Stimulated activated CD8-positive, alpha-beta memory T cell treated with anti-CD3 and anti-CD28 coated beads, Interleukin-12 subunit alpha, Interleukin-12 subunit beta, amount 100 ng/mL, for 24 hours (primary cell): ENCODE results near the gene GPR146.
A peak's percentile ranks its signal among the peaks of the same experiment; 100 is the strongest.

Experiments used
- DNase-seq: peaks from one replicate; pipeline ENCODE4 v3.0.0-alpha.2; 2020; ENCODE audit errors: extremely low read depth

Gene GPR146

DNA sequence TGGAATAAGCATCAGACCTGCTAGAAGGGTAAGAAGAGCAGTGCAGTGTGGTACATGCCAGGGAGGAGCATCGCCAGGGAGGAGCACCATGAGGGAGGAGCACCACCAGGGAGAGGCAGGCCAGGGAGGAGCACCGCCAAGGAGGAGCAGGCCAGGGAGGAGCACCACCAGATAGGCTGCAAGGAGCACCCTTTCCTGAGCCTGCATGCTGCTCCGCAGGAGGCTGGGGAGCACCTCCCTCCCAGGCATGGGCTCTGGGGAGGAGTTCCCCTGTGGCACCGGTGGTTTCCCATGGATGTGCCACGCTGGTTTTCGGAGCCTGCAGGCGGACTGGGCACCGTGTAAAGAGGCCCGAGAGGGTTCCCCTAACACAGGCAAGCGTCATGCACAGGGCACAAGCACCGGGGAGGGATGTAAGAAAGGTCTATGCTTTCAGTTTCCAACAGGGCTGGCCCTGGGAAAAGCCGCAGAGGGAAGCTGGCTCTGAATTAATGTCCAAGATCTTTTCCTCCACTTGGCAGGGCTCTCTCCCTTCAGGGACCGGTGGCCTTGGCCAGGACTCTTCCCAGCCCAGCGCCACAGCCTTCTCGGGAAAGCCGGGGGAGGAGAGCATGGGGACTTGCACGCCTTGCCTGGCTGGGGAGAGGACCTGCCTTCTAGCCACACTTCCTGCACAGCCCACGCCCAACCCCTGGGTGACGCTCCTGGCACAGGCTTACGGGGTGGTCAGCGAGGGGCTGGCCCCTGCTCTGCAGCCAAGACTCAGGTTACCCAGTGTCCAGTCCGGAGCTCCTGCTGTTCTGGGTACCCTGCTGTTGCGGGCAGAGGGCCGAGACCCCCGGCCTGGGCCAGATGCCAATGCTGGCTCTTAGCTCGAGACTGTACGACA lies 32.1 kb downstream of the GPR146 start:
- no peak for DNase-seq

GRCh38 chr7:1078519-1078918 lies 34.2 kb downstream of the GPR146 start:
- no peak for DNase-seq

DNA sequence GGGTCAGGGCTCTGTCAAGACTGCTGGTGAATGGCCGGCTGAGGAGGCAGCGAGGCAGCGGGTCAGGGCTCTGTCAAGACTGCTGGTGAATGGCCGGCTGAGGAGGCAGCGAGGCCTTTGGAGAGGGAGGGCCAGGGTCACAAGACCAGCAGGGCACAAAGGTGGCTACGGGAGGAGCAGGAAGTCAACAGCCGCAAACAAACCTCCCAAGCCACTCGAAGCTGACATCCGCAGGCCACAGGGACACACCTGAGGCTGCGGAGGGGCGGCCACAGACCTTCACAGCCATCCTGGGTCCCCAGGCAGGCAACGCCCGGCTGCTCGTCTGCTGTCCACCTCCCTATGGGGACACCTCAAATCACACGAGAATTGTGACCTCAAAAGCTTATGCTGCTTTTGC lies 34.6 kb downstream of the GPR146 start:
- no peak for DNase-seq

- no peak for DNase-seq
Observed at GRCh38 chr7:1079546-1079945, 35.2 kb downstream of the GPR146 start.

- DNase-seq: no peak
Observed at GRCh38 chr7:1080252-1080920, 36.0 kb downstream of the GPR146 start.

- no peak for DNase-seq
Observed at GRCh38 chr7:1080921-1081255, 36.5 kb downstream of the GPR146 start.

- DNase-seq: no peak
Observed at GRCh38 chr7:1081336-1081735, 37.0 kb downstream of the GPR146 start.

DNA sequence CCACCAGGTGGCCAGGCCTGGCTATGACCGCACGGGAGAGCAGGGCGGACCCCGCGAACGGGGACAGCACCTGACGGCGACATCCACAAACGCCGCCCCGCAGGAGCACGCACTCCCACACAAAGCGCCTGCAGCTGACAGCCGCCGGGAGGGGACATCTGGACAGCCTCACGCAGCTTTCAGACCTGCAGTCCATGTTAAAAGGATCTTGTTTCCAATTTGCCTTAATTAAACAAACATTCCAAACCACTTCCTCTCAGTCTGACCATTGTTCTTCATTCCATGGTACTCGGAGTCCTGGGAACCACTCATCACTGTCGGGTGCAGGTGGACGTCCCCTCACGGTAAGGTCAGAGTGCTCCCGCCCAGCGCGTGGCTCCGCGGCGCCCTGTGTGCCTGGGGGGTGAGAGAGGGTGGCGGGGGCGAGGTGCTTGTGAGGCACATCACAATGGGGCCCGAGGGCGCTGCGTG lies 37.6 kb downstream of the GPR146 start:
- DNase-seq: no peak

- DNase-seq: no peak
Observed at GRCh38 chr7:1083729-1084657, 39.6 kb downstream of the GPR146 start.

DNA sequence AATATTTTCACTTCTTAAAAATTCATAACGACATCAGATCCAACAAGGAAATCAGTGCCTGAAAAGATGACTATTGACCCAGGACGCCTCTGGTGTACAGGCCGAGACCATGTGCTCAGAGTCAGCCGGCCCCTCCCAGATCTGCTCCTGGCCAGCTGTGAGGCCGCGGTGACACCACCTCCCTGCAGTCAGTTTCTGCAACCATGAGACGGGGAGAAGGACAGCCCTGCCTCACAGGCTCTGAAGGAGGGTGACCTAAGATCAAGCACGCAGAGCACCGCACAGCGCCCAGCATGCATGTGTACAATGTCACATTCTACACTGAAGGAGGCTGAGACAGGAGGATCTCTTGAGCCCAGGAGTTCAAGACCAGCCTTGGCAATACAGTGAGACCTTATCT lies 40.9 kb downstream of the GPR146 start:
- no peak for DNase-seq

GRCh38 chr7:1085910-1086421 lies 41.6 kb downstream of the GPR146 start:
- DNase-seq: no peak

DNA sequence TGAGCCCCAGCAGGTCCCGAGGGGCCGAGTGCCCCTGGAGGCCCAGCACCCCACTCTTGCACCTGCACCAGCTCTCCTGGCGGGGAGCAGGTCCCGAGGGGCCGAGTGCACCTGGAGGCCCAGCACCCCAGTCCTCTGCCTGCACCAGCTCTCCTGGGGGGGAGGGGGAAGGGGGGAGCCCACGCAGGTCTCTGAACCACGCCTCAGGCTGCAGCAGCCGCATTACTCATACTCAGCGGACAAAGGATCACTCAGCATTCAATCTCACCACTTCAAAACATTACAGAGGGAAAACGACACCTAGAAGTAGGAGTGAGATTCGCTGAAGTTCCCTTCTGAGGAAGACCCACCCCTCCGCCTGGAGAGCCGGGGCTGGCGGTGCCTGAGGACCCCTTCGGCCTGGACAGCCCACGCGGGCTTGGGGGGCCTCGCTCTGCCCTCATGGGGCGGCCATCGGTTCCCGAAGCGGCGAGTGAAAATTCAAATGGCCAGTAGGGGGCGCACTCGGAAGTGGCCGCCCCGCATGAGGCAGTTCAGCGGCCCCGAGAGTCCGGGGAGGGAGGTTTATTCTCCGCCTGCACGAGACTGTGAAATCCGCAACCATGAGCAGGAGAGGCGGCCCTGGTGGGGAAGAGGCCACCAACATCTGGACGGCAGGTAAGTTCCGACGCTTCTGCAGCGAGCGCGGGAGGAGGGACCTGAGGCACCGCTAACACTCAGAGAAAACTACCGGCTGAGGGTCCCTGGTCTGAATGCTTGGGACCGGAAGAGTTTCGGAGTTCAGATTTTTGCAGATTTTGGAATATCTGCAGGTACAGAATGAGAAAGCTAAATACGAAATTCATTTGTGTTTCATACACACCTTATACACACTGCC lies 42.5 kb downstream of the GPR146 start:
- DNase-seq: peak; percentile 47

- DNase-seq: no peak
Observed at GRCh38 chr7:1087465-1087814, 43.1 kb downstream of the GPR146 start.

- DNase-seq: no peak
Observed at GRCh38 chr7:1087952-1088920, 43.9 kb downstream of the GPR146 start, which contains the start of gene GPER1. GPER1 (plus strand) TSS chr7:1088113; CDS start chr7:1091729, 3,616 bp downstream.

GRCh38 chr7:1090236-1090635 lies 45.9 kb downstream of the GPR146 start:
- no peak for DNase-seq

GRCh38 chr7:1090686-1091643 lies 46.6 kb downstream of the GPR146 start:
- no peak for DNase-seq

GRCh38 chr7:1091644-1092027 lies 47.3 kb downstream of the GPR146 start:
- no peak for DNase-seq

DNA sequence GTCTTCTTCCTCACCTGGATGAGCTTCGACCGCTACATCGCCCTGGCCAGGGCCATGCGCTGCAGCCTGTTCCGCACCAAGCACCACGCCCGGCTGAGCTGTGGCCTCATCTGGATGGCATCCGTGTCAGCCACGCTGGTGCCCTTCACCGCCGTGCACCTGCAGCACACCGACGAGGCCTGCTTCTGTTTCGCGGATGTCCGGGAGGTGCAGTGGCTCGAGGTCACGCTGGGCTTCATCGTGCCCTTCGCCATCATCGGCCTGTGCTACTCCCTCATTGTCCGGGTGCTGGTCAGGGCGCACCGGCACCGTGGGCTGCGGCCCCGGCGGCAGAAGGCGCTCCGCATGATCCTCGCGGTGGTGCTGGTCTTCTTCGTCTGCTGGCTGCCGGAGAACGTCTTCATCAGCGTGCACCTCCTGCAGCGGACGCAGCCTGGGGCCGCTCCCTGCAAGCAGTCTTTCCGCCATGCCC lies 47.9 kb downstream of the GPR146 start:
- no peak for DNase-seq
